WI38 (cell line): ENCODE measurements around the gene CDC25B.

Experiments
- H3K4me3 ChIP-seq: 2 replicates; pipeline ENCODE4 v1.5.1; 2011; ENCODE audit warnings: low read depth, mild to moderate bottlenecking, control low read depth, low read length
- TF ChIP-seq, protein P1 (sequence below): IDR thresholded peaks from 2 replicates; pipeline ENCODE4 v1.5.1; 2012; ENCODE audit warnings: low read depth, mild to moderate bottlenecking, control low read depth, low read length

Gene CDC25B

GRCh38 chr20:3820048-3820900 is 24.2 kb downstream of the CDC25B start, which contains the start of gene AP5S1:
Gene AP5S1 (plus strand): TSS chr20:3820547. CDS start chr20:3822118, 1,571 bp downstream.
- H3K4me3 ChIP-seq, result peak within 1 kb of the TSS; percentile 78

DNA sequence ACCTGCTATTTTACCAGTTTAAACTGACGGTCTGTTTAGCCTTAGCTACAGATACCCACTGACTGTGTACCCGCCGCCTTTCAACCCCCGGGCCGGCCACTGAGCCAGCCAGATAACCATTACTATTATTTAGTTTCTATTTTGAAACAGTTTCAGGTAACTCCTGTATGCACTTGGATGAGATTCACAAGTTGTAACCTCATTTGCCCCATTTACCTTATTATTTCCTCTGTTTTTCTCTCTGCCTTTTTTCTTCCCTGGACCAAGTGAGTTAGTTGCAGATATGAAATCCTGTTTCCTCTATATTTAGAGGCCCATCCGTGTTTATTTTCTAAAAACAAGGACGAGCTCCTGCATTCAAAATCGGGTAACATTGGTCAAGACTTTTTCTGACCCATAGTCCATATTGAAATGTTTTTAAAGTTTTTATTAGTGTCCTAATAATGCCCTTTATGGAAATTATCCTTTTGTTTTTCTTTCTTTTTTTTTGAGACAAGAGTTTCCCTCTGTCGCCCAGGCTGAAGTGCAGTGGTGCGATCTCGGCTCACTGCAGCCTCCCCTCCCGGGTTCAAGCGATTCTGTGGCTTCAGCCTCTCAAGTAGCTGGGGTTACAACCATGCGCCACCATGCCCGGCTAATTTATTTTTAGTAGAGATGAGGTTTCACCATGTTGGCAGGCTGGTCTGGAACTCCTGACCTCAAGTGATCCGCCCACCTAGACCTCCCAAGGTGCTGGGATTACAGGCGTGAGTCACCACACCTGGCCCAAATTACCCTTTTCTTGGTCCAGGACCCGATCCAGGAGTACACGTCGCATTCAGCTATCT is 25.0 kb downstream of the CDC25B start:
- H3K4me3 ChIP-seq, result peak overlapping the region; percentile 78
- TF ChIP-seq, protein P1, sequence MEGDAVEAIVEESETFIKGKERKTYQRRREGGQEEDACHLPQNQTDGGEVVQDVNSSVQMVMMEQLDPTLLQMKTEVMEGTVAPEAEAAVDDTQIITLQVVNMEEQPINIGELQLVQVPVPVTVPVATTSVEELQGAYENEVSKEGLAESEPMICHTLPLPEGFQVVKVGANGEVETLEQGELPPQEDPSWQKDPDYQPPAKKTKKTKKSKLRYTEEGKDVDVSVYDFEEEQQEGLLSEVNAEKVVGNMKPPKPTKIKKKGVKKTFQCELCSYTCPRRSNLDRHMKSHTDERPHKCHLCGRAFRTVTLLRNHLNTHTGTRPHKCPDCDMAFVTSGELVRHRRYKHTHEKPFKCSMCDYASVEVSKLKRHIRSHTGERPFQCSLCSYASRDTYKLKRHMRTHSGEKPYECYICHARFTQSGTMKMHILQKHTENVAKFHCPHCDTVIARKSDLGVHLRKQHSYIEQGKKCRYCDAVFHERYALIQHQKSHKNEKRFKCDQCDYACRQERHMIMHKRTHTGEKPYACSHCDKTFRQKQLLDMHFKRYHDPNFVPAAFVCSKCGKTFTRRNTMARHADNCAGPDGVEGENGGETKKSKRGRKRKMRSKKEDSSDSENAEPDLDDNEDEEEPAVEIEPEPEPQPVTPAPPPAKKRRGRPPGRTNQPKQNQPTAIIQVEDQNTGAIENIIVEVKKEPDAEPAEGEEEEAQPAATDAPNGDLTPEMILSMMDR, result no peak

More at GRCh38 chr20:3820048-3820900, 24.2 kb downstream of the CDC25B start, which contains the start of gene AP5S1:
- TF ChIP-seq, protein P1, result peak; percentile 91

DNA sequence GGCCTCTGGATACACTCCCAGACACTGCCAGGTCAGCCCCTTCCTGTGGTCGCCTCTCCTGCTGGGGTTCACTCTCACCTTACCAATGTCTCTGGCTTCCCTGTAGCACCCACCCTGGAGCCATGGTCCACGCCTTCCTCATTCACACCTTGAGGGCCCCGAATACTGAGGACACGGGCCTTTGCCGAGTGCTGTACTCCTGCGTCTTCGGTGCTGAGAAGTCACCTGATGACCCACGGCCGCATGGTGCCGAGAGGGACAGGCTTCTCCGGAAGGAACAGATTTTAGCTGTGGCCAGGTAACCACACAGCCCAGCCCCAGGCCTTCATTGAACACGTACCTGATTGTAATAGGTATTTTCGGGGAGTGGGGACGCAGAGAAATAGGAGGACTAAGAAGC is 25.9 kb downstream of the CDC25B start:
- TF ChIP-seq, protein P1, result no peak
- no peak overlapping the region for H3K4me3 ChIP-seq

DNA sequence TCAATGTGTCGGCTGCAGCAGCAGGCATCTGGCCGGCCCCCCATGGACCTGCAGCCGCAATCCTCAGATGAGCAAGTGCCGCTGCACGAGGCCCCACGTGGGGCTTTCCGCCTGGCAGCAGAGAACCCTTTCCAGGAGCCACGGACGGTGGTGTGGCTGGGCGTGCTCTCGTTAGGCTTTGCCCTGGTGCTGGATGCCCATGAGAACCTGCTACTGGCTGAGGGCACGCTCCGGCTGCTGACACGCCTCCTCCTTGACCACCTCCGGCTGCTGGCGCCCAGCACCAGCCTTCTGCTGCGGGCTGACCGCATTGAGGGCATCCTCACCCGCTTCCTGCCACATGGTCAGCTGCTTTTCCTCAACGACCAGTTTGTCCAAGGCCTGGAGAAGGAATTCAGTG is 27.8 kb downstream of the CDC25B start:
- no peak overlapping the region for H3K4me3 ChIP-seq
- TF ChIP-seq, protein P1, result no peak

DNA sequence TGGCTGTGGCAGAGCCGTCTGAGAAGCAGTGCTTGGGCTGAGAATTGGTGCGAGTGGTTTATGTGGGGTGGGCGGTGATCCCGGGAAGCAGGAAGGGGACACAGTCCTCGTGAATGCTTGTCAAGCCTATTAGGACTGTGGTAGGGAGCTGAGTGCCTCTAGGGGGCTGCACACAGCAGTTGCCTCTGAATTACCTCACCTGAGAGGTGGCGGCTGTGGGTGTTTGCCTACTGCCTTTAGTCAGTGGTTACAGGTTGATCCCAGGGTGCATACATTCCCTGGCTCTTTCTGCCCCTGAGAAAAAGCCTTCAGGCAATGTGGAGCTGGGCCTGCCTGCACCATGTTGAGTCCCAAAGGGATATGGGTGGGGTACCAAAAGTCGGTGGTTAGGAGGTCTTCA is 29.4 kb downstream of the CDC25B start:
- no peak overlapping the region for H3K4me3 ChIP-seq
- TF ChIP-seq, protein P1, result no peak

GRCh38 chr20:3826420-3826819 is 30.3 kb downstream of the CDC25B start:
- no peak overlapping the region for H3K4me3 ChIP-seq
- TF ChIP-seq, protein P1, result no peak
